B cell (primary cell): ENCODE data around the gene ANKRD13D. TPM values are rescaled to one million over a fixed set of nuclear protein-coding genes. Genes with fewer than 3 reads are reported as not detected.
A peak's percentile ranks its signal among the peaks of the same experiment; 100 is the strongest.

Experiments used
- ATAC-seq: fragments of 200-7000 bp; cut with Tn5 transposase; one replicate; pipeline ENCODE4 v1.10.0; 2021; ENCODE audit warnings: low read depth, mild to moderate bottlenecking, moderate number of reproducible peaks, moderate library complexity
- CTCF ChIA-PET: fragments of 350-600 bp; sonication (Branson Sonifier 250); formaldehyde crosslinking; loops from one replicate; lab custom pipeline; 2021; ENCODE audit warnings: antibody characterized with exemption, inconsistent platforms; lab: Charles Lee
- POLR2A ChIA-PET: fragments of 350-600 bp; sonication (Branson Sonifier 250); formaldehyde crosslinking; loops from one replicate; lab custom pipeline; 2021; ENCODE audit warnings: antibody characterized with exemption; lab: Charles Lee
- DNase-seq: peaks from one replicate; pipeline ENCODE4 v3.0.0; 2013
- H2AFZ ChIP-seq: 2 replicates; pipeline ENCODE4 v1.6.1; 2012; ENCODE audit warnings: mild to moderate bottlenecking, low read depth, low read length; ENCODE audit not compliant: insufficient read depth, poor library complexity, severe bottlenecking
- H3K27ac ChIP-seq, 2 donors: 1 replicate in 1 of 2; 2 replicates in 1 of 2; pipeline ENCODE4 v1.5.1; 2012 to 2013; ENCODE audit warnings: low read length in 2 of 2, mild to moderate bottlenecking in 2 of 2, moderate library complexity in 1 of 2
- H3K27me3 ChIP-seq, 4 experiments: fragments of 200-600 bp in 1 of 4; sonication (generic) in 1 of 4; replicated peaks in 1 of 4; 1 replicate in 2 of 4; 2 replicates in 2 of 4; pipeline versions ENCODE4 v1.6.1 to v1.7.0; 2013 to 2016; ENCODE audit warnings: low read length in 3 of 4, mild to moderate bottlenecking in 2 of 4, mixed read lengths in 1 of 4, moderate library complexity in 1 of 4; ENCODE audit not compliant: insufficient read depth in 4 of 4, control insufficient read depth in 3 of 4; ENCODE audit errors: control extremely low read depth in 1 of 4
- H3K36me3 ChIP-seq, 2 experiments: replicated peaks in 1 of 2; 1 replicate in 1 of 2; 2 replicates in 1 of 2; pipeline versions ENCODE4 v1.6.1 to v1.7.1; 2013; ENCODE audit warnings: low read length in 1 of 2; ENCODE audit not compliant: insufficient read depth in 2 of 2, control insufficient read depth in 1 of 2; ENCODE audit errors: control extremely low read depth in 1 of 2, extremely low read depth in 1 of 2
- H3K4me1 ChIP-seq, 2 donors: fragments of 200-600 bp in 1 of 2; sonication (generic) in 1 of 2; 1 replicate in 1 of 2; 2 replicates in 1 of 2; pipeline versions ENCODE4 v1.5.1 to v1.6.1; 2013 to 2017; ENCODE audit warnings: low read length in 2 of 2; ENCODE audit not compliant: control insufficient read depth in 2 of 2, insufficient read depth in 2 of 2
- H3K4me2 ChIP-seq: replicated peaks from 2 replicates; pipeline ENCODE3; 2012; ENCODE audit warnings: mild to moderate bottlenecking, low read depth, low read length; ENCODE audit not compliant: poor library complexity, severe bottlenecking
- H3K4me3 ChIP-seq, 5 experiments: fragments of 200-600 bp in 1 of 5; sonication (generic) in 1 of 5; 1 replicate in 3 of 5; 2 replicates in 2 of 5; pipeline versions ENCODE4 v1.5.1 to v1.7.0; 2011 to 2016; ENCODE audit warnings: low read length in 4 of 5, mild to moderate bottlenecking in 4 of 5, low read depth in 2 of 5, control low read depth in 1 of 5, moderate library complexity in 1 of 5; ENCODE audit not compliant: insufficient read depth in 1 of 5; ENCODE audit errors: control extremely low read depth in 1 of 5, extremely low read depth in 1 of 5
- H3K79me2 ChIP-seq: fragments of 200-600 bp; sonication (generic); one replicate; pipeline ENCODE4 v1.6.0; 2016; ENCODE audit warnings: low read length; ENCODE audit not compliant: control insufficient read depth, insufficient read depth
- H3K9ac ChIP-seq: fragments of 200-600 bp; sonication (generic); 2 replicates; pipeline ENCODE4 v1.6.1; 2017; ENCODE audit warnings: mild to moderate bottlenecking, low read length, moderate library complexity
- H3K9me3 ChIP-seq, 3 donors: one replicate each; pipeline versions ENCODE4 v1.6.1 to v1.7.1; 2013; ENCODE audit warnings: low read length in 2 of 3; ENCODE audit not compliant: control insufficient read depth in 2 of 3, insufficient read depth in 1 of 3; ENCODE audit errors: control extremely low read depth in 1 of 3
- H4K20me1 ChIP-seq: 2 replicates; pipeline ENCODE4 v1.6.0; 2012; ENCODE audit warnings: mild to moderate bottlenecking, low read length; ENCODE audit not compliant: insufficient read depth, control insufficient read depth, poor library complexity, severe bottlenecking
- H3K27ac Mint-ChIP-seq: one replicate; pipeline ENCODE4 v1.8.0; 2021; ENCODE audit warnings: mixed read lengths
- H3K27me3 Mint-ChIP-seq: one replicate; pipeline ENCODE4 v1.8.0; 2021; ENCODE audit warnings: mixed read lengths
- H3K4me1 Mint-ChIP-seq: one replicate; pipeline ENCODE4 v1.8.0; 2021; ENCODE audit warnings: mixed read lengths
- H3K4me3 Mint-ChIP-seq: one replicate; pipeline ENCODE4 v1.8.0; 2021; ENCODE audit warnings: mixed read lengths
- H3K9me3 Mint-ChIP-seq: one replicate; pipeline ENCODE4 v1.8.0; 2022; ENCODE audit warnings: mixed read lengths; ENCODE audit not compliant: insufficient read depth
- EZH2 ChIP-seq: IDR thresholded peaks from 2 replicates; pipeline ENCODE4 v1.6.1; 2012; ENCODE audit warnings: borderline replicate concordance, low read depth, mild to moderate bottlenecking, moderate library complexity, low read length; ENCODE audit not compliant: insufficient read depth, poor library complexity, severe bottlenecking
- WGBS: methylation state at CpG from one replicate; pipeline ENCODE4 v1.1.5; 2013; ENCODE audit warnings: missing lambda C conversion rate; ENCODE audit not compliant: insufficient coverage; 5-methylcytosine and 5-hydroxymethylcytosine counted together
- intact Hi-C: fragments of 100-400 bp; cut with micrococcal nuclease; formaldehyde crosslinking; loops from one replicate; pipeline ENCODE4 v1.10.0; 2022
- polyA plus RNA-seq: library from polyadenylated mRNA; depleted of rRNA; stranded (reverse); fragments of >200 nt; gene quantifications from 2 replicates; pipeline ENCODE4 v1.2.3, GENCODE V29; 2012
- total RNA-seq, 2 donors: library from RNA; stranded (reverse); fragments of 120-200 nt in 1 of 2; gene quantifications; 1 replicate in 1 of 2; 2 replicates in 1 of 2; pipeline versions ENCODE4 v1.2.3 to v1.2.4, GENCODE V29; 2013 to 2022
- TF ChIP-seq, protein P1 (sequence below): fragments of 200-600 bp; IDR thresholded peaks from one replicate; pipeline ENCODE4 v1.8.0; 2022; ENCODE audit warnings: antibody characterized with exemption, mild to moderate bottlenecking

ANKRD13D gene
- total and polyA plus RNA-seq, 2 donors (not counting 1 experiment from before 2014, with no cell fraction given) = 189 to 252 TPM

- Mint-ChIP-seq H3K27ac (peak overlapping the region; percentile 62), H3K9me3 (no peaks in the 10 kb centered on the region), H3K4me3 (no peak overlapping the region), H3K4me1 (peaks cover 14% of the 10 kb centered on the region), H3K27me3 (no peaks in the 10 kb centered on the region)
- Histone ChIP-seq H3K79me2 (no peaks in the 10 kb centered on the region), H3K36me3 (no peaks in the 10 kb centered on the region), H4K20me1 (no peaks in the 10 kb centered on the region), H3K4me1 (peaks cover 12 to 23% of the 10 kb centered on the region in 2 donors), H3K27ac (peak overlapping the region in 1 of 2 donors; percentile 55), H3K9ac (no peak overlapping the region), H3K4me2 (peak overlapping the region; percentile 14), H3K9me3 (no peaks in the 10 kb centered on the region), H3K27me3 (no peaks in the 10 kb centered on the region), H2AFZ (peak overlapping the region; percentile 44), H3K4me3 (no peak overlapping the region)
- ChIA-PET POLR2A (interaction anchor here (0.6 to 1.0 kb wide), 3 partner anchors 24 to 82 kb away, joined by 3 to 4 read pairs (median 3); partner anchors contain the start of gene CLCF1), CTCF (interaction anchor here (0.7 to 10.5 kb wide), 4 partner anchors 9 to 47 kb away, joined by 3 to 229 read pairs (median 3); partner anchors contain the start of gene GRK2)
- ATAC-seq (no peak), DNase-seq (no peak)
- WGBS = 99% methylated on average over 9 of the region's 22 CpGs
- TF ChIP-seq, protein P1, sequence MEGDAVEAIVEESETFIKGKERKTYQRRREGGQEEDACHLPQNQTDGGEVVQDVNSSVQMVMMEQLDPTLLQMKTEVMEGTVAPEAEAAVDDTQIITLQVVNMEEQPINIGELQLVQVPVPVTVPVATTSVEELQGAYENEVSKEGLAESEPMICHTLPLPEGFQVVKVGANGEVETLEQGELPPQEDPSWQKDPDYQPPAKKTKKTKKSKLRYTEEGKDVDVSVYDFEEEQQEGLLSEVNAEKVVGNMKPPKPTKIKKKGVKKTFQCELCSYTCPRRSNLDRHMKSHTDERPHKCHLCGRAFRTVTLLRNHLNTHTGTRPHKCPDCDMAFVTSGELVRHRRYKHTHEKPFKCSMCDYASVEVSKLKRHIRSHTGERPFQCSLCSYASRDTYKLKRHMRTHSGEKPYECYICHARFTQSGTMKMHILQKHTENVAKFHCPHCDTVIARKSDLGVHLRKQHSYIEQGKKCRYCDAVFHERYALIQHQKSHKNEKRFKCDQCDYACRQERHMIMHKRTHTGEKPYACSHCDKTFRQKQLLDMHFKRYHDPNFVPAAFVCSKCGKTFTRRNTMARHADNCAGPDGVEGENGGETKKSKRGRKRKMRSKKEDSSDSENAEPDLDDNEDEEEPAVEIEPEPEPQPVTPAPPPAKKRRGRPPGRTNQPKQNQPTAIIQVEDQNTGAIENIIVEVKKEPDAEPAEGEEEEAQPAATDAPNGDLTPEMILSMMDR = no peak
- no peak for TF ChIP-seq EZH2
- intact Hi-C loops = no loop called here
These were observed 23.3 kb downstream of the ANKRD13D start for GRCh38 chr11:67312187-67313021.
